ENCODE measurements around the gene ZNF512B. TPM values are rescaled to one million over a fixed set of nuclear protein-coding genes. Genes with fewer than 3 reads are reported as not detected.
A peak's percentile ranks its signal among the peaks of the same experiment; 100 is the strongest.

Gene ZNF512B
- total and polyA plus RNA-seq, 2 donors (not counting 3 experiments of a cell fraction or from before 2014, with no cell fraction given), result 8.7 to 30.0 TPM

- no peak overlapping the region for H3K27ac ChIP-seq (ENCODE audit: insufficient read depth, low read depth, low read length)
- no peak for FAIRE-seq
Observed at GRCh38 chr20:63974402-63975200, 4.9 kb upstream of the ZNF512B start.

DNA sequence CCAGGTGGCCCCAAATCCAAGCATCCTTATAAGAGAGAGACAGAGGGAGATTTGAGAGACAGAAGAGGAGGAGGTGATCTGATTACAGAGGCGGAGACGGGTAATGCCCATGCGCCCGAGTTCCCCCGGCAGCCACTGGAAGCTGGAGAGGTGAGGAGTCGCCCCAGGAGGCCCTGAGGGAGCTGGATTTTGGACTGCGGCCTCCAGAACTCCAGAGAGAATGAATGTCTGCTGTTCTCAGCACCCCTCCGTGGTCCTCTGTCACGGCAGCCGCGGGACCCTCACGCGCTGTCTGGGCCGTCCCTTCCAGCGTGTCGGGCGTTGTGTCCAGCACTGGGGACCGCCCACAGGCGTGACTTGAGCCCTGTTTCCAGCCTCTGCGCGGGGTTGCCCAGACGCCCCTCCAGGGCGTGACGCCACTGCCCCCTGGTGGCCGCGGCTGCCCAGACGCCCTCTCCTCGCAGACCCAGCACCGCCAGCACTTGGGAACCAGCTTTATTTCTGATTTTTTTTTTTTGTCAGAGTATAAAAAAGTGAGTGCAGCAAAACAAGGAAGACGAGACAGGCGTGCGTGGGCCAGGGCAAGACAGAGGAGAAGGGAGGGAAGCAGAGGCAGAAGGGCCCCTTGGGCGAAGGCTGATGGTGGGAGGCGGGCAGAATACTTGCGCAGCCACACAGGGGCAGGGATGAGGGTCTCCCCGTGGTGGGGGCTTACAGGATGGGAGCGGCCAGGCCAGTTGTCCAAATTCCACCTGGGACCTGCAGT is 4.1 kb upstream of the ZNF512B start:
- intact Hi-C loops (cut with micrococcal nuclease), result loop anchor here (1.0 to 2.0 kb wide), 6 partner anchors 65 to 477 kb away; partner anchors contain the start of gene TPD52L2
- H3K4me3 ChIP-seq (replicated peaks in 1 of 3; ENCODE audit: insufficient read depth in 1 of 3, low read depth in 1 of 3, low read length in 3 of 3), result peak overlapping the region in 2 of 3 experiments; percentile 7 to 35
- H3K9ac ChIP-seq (replicated peaks; ENCODE audit: extremely low read depth, insufficient read depth, low read length), result no peak overlapping the region
- H3K27ac ChIP-seq (ENCODE audit: insufficient read depth, low read depth, low read length), result no peak overlapping the region
- FAIRE-seq, result peak; percentile 92
- H4K20me1 ChIP-seq (replicated peaks; ENCODE audit: control insufficient read depth, extremely low read depth, insufficient read depth, low read length), result no peaks in the 10 kb centered on the region
- no TSS peak for BruUV-seq (replicated peaks)
- H3K4me1 ChIP-seq (ENCODE audit: control insufficient read depth, extremely low read depth, insufficient read depth, low read length), result peaks cover 23% of the 10 kb centered on the region
- H3K4me2 ChIP-seq (ENCODE audit: insufficient read depth, low read length), result peak overlapping the region; percentile 68
- no peaks in the 10 kb centered on the region for H3K9me1 ChIP-seq (replicated peaks; ENCODE audit: control insufficient read depth, extremely low read depth, insufficient read depth, low read length)
- peak overlapping the region; percentile 83 for H2AFZ ChIP-seq (ENCODE audit: low read depth, low read length)
- CTCF ChIA-PET, result interaction anchor here (0.6 to 3.3 kb wide), 49 partner anchors 9 to 664 kb away, joined by 3 to 89 read pairs (median 5); partner anchors contain the start of genes ARFRP1, DNAJC5, GMEB2 and LKAAEAR1
- TF ChIP-seq JUN (IDR thresholded peaks at IDR 0.05; ENCODE audit: borderline replicate concordance, insufficient read depth, insufficient read length, low read depth), result no peak
- TF ChIP-seq POLR2AphosphoS5 (IDR thresholded peaks at IDR 0.05; ENCODE audit: insufficient read depth, low read depth, low read length), result peak; percentile 74
- peak; percentile 63 for TF ChIP-seq POLR2A (IDR thresholded peaks at IDR 0.05; ENCODE audit: low read depth, low read length)
- TF ChIP-seq MAX (IDR thresholded peaks at IDR 0.05; ENCODE audit: insufficient read depth, insufficient read length), result peak; percentile 34
- TF ChIP-seq GATA2 (IDR thresholded peaks at IDR 0.05; ENCODE audit: insufficient read depth, insufficient read length, low read depth, low read length), result no peak
- TF ChIP-seq MYC (IDR thresholded peaks at IDR 0.05; ENCODE audit: low read depth, low read length), result no peak
- peak; percentile 99 for TF ChIP-seq CTCF (IDR thresholded peaks at IDR 0.05; ENCODE audit: extremely low read depth in 1 of 2, insufficient read depth in 1 of 2, low read depth in 1 of 2, low read length in 2 of 2)
- TF ChIP-seq EZH2 (IDR thresholded peaks at IDR 0.05; ENCODE audit: borderline replicate concordance, low read depth, low read length, severe bottlenecking), result no peak
- TF ChIP-seq FOS (IDR thresholded peaks at IDR 0.05; ENCODE audit: borderline replicate concordance, insufficient read depth, low read length), result no peak
- POLR2A ChIA-PET, result interaction anchor here (0.6 to 1.8 kb wide), 5 partner anchors 34 to 436 kb away, joined by 3 to 9 read pairs (median 4); partner anchors contain the start of genes HELZ2, TCEA2 and TPD52L2
- no peaks in the 10 kb centered on the region for H3K27me3 ChIP-seq (ENCODE audit: control insufficient read depth in 2 of 2, insufficient read depth in 2 of 2, low read length in 2 of 2)
- DNase-seq (ENCODE audit: low read depth, low spot score), result peak; percentile 87
- peaks cover 3% of the 10 kb centered on the region for H3K79me2 ChIP-seq (ENCODE audit: control insufficient read depth, insufficient read depth, low read length)
- dilution Hi-C loops (cut with MboI; ENCODE audit: extremely low pct_ligation_motif_present, low sequenced_read_pairs), result no loop called here
- H3K9me3 ChIP-seq (replicated peaks; ENCODE audit: control insufficient read depth, insufficient read depth, low read length), result no peaks in the 10 kb centered on the region
- no peaks in the 10 kb centered on the region for H3K36me3 ChIP-seq (ENCODE audit: control insufficient read depth in 2 of 2, extremely low read depth in 1 of 2, insufficient read depth in 2 of 2, low read length in 2 of 2)

More at GRCh38 chr20:63974402-63975200, 4.9 kb upstream of the ZNF512B start:
- Histone ChIP-seq H3K9me1 (replicated peaks; ENCODE audit: control insufficient read depth, extremely low read depth, insufficient read depth, low read length) (no peaks in the 10 kb centered on the region), H4K20me1 (replicated peaks; ENCODE audit: control insufficient read depth, extremely low read depth, insufficient read depth, low read length) (no peaks in the 10 kb centered on the region), H3K36me3 (ENCODE audit: control insufficient read depth in 2 of 2, extremely low read depth in 1 of 2, insufficient read depth in 2 of 2, low read length in 2 of 2) (no peaks in the 10 kb centered on the region), H3K4me1 (ENCODE audit: control insufficient read depth, extremely low read depth, insufficient read depth, low read length) (peaks cover 23% of the 10 kb centered on the region), H3K4me2 (ENCODE audit: insufficient read depth, low read length) (no peak overlapping the region), H3K4me3 (replicated peaks in 1 of 3; ENCODE audit: insufficient read depth in 1 of 3, low read depth in 1 of 3, low read length in 3 of 3) (no peak overlapping the region), H2AFZ (ENCODE audit: low read depth, low read length) (no peak overlapping the region), H3K9me3 (replicated peaks; ENCODE audit: control insufficient read depth, insufficient read depth, low read length) (no peaks in the 10 kb centered on the region), H3K79me2 (ENCODE audit: control insufficient read depth, insufficient read depth, low read length) (no peaks in the 10 kb centered on the region), H3K27me3 (ENCODE audit: control insufficient read depth in 2 of 2, insufficient read depth in 2 of 2, low read length in 2 of 2) (no peaks in the 10 kb centered on the region), H3K9ac (replicated peaks; ENCODE audit: extremely low read depth, insufficient read depth, low read length) (no peak overlapping the region)
- no TSS peak for BruUV-seq (replicated peaks)
- ChIA-PET POLR2A (interaction anchor here (0.6 to 1.8 kb wide), 6 partner anchors 35 to 436 kb away, joined by 3 to 9 read pairs (median 4); partner anchors contain the start of genes HELZ2, TCEA2 and TPD52L2), CTCF (interaction anchor here (0.6 to 3.3 kb wide), 47 partner anchors 8 to 664 kb away, joined by 3 to 89 read pairs (median 5); partner anchors contain the start of genes ARFRP1, DNAJC5, GMEB2 and LKAAEAR1)
- no peak for DNase-seq (ENCODE audit: low read depth, low spot score)
- dilution Hi-C loops (cut with MboI; ENCODE audit: extremely low pct_ligation_motif_present, low sequenced_read_pairs) (no loop called here), intact Hi-C loops (cut with micrococcal nuclease) (loop anchor here (1.0 to 2.0 kb wide), 3 partner anchors 65 to 478 kb away; no protein-coding TSS in a partner anchor)
- TF ChIP-seq EZH2 (IDR thresholded peaks at IDR 0.05; ENCODE audit: borderline replicate concordance, low read depth, low read length, severe bottlenecking) (no peak), JUN (IDR thresholded peaks at IDR 0.05; ENCODE audit: borderline replicate concordance, insufficient read depth, insufficient read length, low read depth) (no peak), FOS (IDR thresholded peaks at IDR 0.05; ENCODE audit: borderline replicate concordance, insufficient read depth, low read length) (no peak), GATA2 (IDR thresholded peaks at IDR 0.05; ENCODE audit: insufficient read depth, insufficient read length, low read depth, low read length) (no peak)

Measured in endothelial cell of umbilical vein (primary cell).